Sigmoid colon (tissue), 4 donors: ENCODE measurements around the gene RAB26.

Source experiments
- POLR2A ChIP-seq, 2 donors: fragments of 450-650 bp; IDR thresholded peaks; one replicate each; pipeline ENCODE4 v1.6.1; 2016; ENCODE audit warnings: antibody characterized with exemption in 2 of 2, mild to moderate bottlenecking in 2 of 2, moderate library complexity in 2 of 2
- POLR2AphosphoS5 ChIP-seq, 4 donors: sonication (generic); formaldehyde crosslinking; IDR thresholded peaks; one replicate each; pipeline ENCODE4 v1.6.1; 2017; ENCODE audit warnings: antibody characterized with exemption in 4 of 4
- TF ChIP-seq, protein P1 (sequence below), 4 experiments: fragments of 450-650 bp in 3 of 4; fragments of 200-600 bp in 1 of 4; IDR thresholded peaks; one replicate each; pipeline ENCODE4 v1.5.1; 2016 to 2019; ENCODE audit warnings: antibody characterized with exemption in 4 of 4, mild to moderate bottlenecking in 3 of 4, moderate library complexity in 2 of 4

DNA sequence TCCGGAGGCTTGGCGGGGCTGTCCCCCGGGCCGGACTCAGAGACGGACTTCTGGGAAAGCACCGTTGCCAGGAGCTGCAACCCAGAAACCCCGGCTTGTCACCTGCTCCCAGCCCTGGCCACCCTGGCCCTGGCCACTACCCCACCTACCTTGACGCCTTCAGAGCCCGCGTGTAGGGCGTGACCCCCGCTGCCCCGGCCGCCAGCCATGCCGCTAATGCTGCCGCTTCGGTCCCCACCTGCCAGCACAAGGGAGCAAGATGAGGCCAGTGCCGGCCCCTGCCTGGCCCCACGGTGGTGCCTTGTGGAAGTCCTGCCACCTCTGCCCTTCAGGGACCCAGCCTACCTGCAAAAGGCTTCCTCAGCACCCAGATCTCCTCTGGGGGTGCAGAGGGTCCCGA is 36.5 kb downstream of the RAB26 start:
- TF ChIP-seq, protein P1, sequence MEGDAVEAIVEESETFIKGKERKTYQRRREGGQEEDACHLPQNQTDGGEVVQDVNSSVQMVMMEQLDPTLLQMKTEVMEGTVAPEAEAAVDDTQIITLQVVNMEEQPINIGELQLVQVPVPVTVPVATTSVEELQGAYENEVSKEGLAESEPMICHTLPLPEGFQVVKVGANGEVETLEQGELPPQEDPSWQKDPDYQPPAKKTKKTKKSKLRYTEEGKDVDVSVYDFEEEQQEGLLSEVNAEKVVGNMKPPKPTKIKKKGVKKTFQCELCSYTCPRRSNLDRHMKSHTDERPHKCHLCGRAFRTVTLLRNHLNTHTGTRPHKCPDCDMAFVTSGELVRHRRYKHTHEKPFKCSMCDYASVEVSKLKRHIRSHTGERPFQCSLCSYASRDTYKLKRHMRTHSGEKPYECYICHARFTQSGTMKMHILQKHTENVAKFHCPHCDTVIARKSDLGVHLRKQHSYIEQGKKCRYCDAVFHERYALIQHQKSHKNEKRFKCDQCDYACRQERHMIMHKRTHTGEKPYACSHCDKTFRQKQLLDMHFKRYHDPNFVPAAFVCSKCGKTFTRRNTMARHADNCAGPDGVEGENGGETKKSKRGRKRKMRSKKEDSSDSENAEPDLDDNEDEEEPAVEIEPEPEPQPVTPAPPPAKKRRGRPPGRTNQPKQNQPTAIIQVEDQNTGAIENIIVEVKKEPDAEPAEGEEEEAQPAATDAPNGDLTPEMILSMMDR (IDR thresholded peaks at IDR 0.05): no peak
- TF ChIP-seq POLR2AphosphoS5 (IDR thresholded peaks at IDR 0.05) (no peak), POLR2A (IDR thresholded peaks at IDR 0.05) (no peak)
